OCI-LY3 (cell line): ENCODE measurements around the gene SPAG4.

Experiments used
- H2AFZ ChIP-seq: fragments of 200-600, 300-600 bp; shearing (Covaris generic); 2 replicates; pipeline ENCODE4 v1.6.0; 2014; ENCODE audit warnings: antibody characterized with exemption, low read depth, low read length
- H3K27ac ChIP-seq: fragments of 200-600, 300-600 bp; sonication (generic); 2 replicates; pipeline ENCODE4 v1.5.1; 2014; ENCODE audit warnings: mild to moderate bottlenecking, low read length, moderate library complexity, mixed read lengths
- H3K27me3 ChIP-seq: fragments of 200-600, 300-600 bp; sonication (generic); 2 replicates; pipeline ENCODE4 v1.6.1; 2014; ENCODE audit warnings: low read depth, low read length, mixed read lengths
- H3K36me3 ChIP-seq: fragments of 200-600, 300-600 bp; sonication (generic); replicated peaks from 2 replicates; pipeline ENCODE3; 2014; ENCODE audit warnings: low read depth, low read length, mixed read lengths
- H3K4me1 ChIP-seq: fragments of 300-600, 200-600 bp; sonication (generic); 2 replicates; pipeline ENCODE4 v1.6.1; 2014; ENCODE audit warnings: low read length, mixed read lengths
- H3K4me2 ChIP-seq: fragments of 200-600, 300-600 bp; sonication (generic); 2 replicates; pipeline ENCODE4 v1.6.1; 2014; ENCODE audit warnings: low read length, mixed read lengths
- H3K4me3 ChIP-seq: fragments of 300-600, 200-600 bp; sonication (generic); 2 replicates; pipeline ENCODE4 v1.5.1; 2014; ENCODE audit warnings: antibody characterized with exemption, mild to moderate bottlenecking, low read length, moderate library complexity
- H3K79me2 ChIP-seq: fragments of 300-600, 200-600 bp; shearing (Covaris generic); 2 replicates; pipeline ENCODE4 v1.6.1; 2014; ENCODE audit warnings: mild to moderate bottlenecking, low read length, mixed read lengths
- H3K9ac ChIP-seq: fragments of 300-600, 200-600 bp; shearing (Covaris generic); 2 replicates; pipeline ENCODE4 v1.6.0; 2014; ENCODE audit warnings: mild to moderate bottlenecking, low read length, moderate library complexity
- H3K9me3 ChIP-seq: fragments of 200-600, 300-600 bp; shearing (Covaris generic); 2 replicates; pipeline ENCODE4 v1.6.1; 2014; ENCODE audit warnings: low read length, mixed read lengths; ENCODE audit not compliant: insufficient read depth
- H4K20me1 ChIP-seq: fragments of 200-600, 300-600 bp; sonication (generic); 2 replicates; pipeline ENCODE4 v1.6.1; 2016; ENCODE audit warnings: low read length, mixed read lengths; ENCODE audit not compliant: insufficient read depth
- CTCF ChIP-seq: fragments of 200-600, 300-600 bp; sonication (generic); IDR thresholded peaks from 2 replicates; pipeline ENCODE4 v1.5.1; 2014; ENCODE audit warnings: antibody characterized with exemption, low read length, low read depth
- EZH2phosphoT487 ChIP-seq: fragments of 200-600 bp; shearing (Covaris generic); IDR thresholded peaks from 2 replicates; pipeline ENCODE4 v1.6.1; 2018; ENCODE audit warnings: antibody characterized with exemption, mixed run types, low read depth

The SPAG4 gene

DNA sequence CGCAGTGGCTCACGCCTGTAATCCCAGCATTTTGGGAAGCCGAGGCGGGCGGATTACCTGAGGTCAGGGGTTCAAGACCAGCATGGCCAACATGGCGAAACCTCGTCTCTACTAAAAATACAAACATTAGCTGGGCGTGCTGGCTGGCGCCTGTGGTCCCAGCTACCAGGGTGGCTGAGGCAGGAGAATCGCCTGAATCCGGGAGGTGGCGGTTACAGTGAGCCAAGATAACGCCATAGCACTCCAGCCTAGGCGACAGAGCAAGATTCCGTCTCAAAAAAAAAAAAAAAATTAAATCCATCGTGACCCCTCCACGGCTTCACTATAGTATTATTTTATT, 50.3 kb downstream of the SPAG4 start:
- Histone ChIP-seq H4K20me1 (peaks cover 32% of the 10 kb centered on the region), H2AFZ (no peak overlapping the region), H3K27ac (no peak overlapping the region), H3K27me3 (no peaks in the 10 kb centered on the region), H3K4me1 (peaks cover 26% of the 10 kb centered on the region), H3K9me3 (no peaks in the 10 kb centered on the region), H3K9ac (no peak overlapping the region), H3K36me3 (peaks cover 30% of the 10 kb centered on the region), H3K4me2 (no peak overlapping the region), H3K79me2 (peaks cover 43% of the 10 kb centered on the region), H3K4me3 (no peak overlapping the region)
- no peak for TF ChIP-seq CTCF
- no peak for TF ChIP-seq EZH2phosphoT487

- Histone ChIP-seq H3K9me3 (no peaks in the 10 kb centered on the region), H3K27me3 (no peaks in the 10 kb centered on the region), H3K27ac (no peak overlapping the region), H3K9ac (no peak overlapping the region), H4K20me1 (no peaks in the 10 kb centered on the region), H3K36me3 (peaks cover 39% of the 10 kb centered on the region), H3K4me2 (no peak overlapping the region), H3K4me1 (no peaks in the 10 kb centered on the region), H3K4me3 (no peak overlapping the region), H3K79me2 (peaks cover 10% of the 10 kb centered on the region), H2AFZ (no peak overlapping the region)
- TF ChIP-seq EZH2phosphoT487: no peak
- no peak for TF ChIP-seq CTCF
Observed at GRCh38 chr20:35669221-35669620, 53.6 kb downstream of the SPAG4 start.

DNA sequence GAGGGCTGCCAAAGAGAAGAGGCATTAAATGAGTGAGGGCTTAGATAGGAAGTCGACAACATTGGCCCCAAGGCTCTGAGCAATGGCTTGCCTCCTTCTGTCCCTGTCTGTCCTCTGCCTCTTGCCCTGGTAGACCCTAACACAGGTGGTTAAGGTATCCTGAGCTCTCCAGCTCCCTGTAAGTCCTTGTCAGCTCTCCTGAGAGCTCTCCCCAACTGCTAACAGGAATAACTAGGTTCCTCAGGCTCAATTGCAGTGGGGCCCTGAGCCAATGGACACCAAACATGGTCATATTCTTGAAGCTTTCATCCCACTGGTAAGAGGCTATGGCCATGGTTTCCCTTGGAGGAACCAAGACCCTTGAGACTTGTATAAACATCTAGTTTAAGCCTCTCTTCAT, 54.1 kb downstream of the SPAG4 start:
- no peak overlapping the region for H3K4me3 ChIP-seq
- H3K36me3 ChIP-seq: peaks cover 42% of the 10 kb centered on the region
- H3K27me3 ChIP-seq: no peaks in the 10 kb centered on the region
- no peak overlapping the region for H3K9ac ChIP-seq
- no peak for TF ChIP-seq EZH2phosphoT487
- no peak for TF ChIP-seq CTCF
- no peak overlapping the region for H2AFZ ChIP-seq
- no peaks in the 10 kb centered on the region for H4K20me1 ChIP-seq
- H3K9me3 ChIP-seq: no peaks in the 10 kb centered on the region
- H3K79me2 ChIP-seq: peaks cover 5% of the 10 kb centered on the region
- no peak overlapping the region for H3K27ac ChIP-seq
- H3K4me2 ChIP-seq: no peak overlapping the region
- no peaks in the 10 kb centered on the region for H3K4me1 ChIP-seq
